H1 (cell line): Measurements from ENCODE around the gene ZNF750. TPM values are rescaled to one million over a fixed set of nuclear protein-coding genes. Genes with fewer than 3 reads are reported as not detected.

ENCODE experiments used
- ASH2L ChIP-seq: fragments of 200-600, 300-600 bp; sonication (generic); IDR thresholded peaks from one replicate; pipeline ENCODE4 v1.7.1; 2017; ENCODE audit warnings: low read length
- BCL11A ChIP-seq, 2 experiments: IDR thresholded peaks; one replicate each; pipeline ENCODE4 v1.6.1; 2011; ENCODE audit warnings: low read depth in 2 of 2, low read length in 2 of 2, mild to moderate bottlenecking in 2 of 2
- CEBPB ChIP-seq: IDR thresholded peaks from 2 replicates; pipeline ENCODE4 v1.6.1; 2012; ENCODE audit warnings: low read depth, low read length
- EP300 ChIP-seq, 2 experiments: IDR thresholded peaks; 1 replicate in 1 of 2; 2 replicates in 1 of 2; pipeline ENCODE4 v1.6.1; 2011 to 2012; ENCODE audit warnings: low read depth in 2 of 2, low read length in 2 of 2, mild to moderate bottlenecking in 2 of 2, borderline replicate concordance in 1 of 2, inconsistent platforms in 1 of 2, moderate library complexity in 1 of 2
- POLR2A ChIP-seq, 2 experiments: IDR thresholded peaks; 1 replicate in 1 of 2; 2 replicates in 1 of 2; pipeline ENCODE4 v1.6.1; 2011; ENCODE audit warnings: low read depth in 2 of 2, low read length in 2 of 2, mild to moderate bottlenecking in 2 of 2; ENCODE audit errors: control extremely low read depth in 1 of 2
- POLR2AphosphoS5 ChIP-seq: IDR thresholded peaks from 2 replicates; pipeline ENCODE4 v1.6.1; 2011; ENCODE audit warnings: low read depth, low read length
- RAD21 ChIP-seq, 2 experiments: IDR thresholded peaks in 1 of 2; conservative IDR thresholded peaks in 1 of 2; 2 replicates each; pipeline ENCODE4 v1.6.1; 2011; ENCODE audit warnings: low read depth in 2 of 2, low read length in 2 of 2, improper control_type of control experiment in 1 of 2, inconsistent platforms in 1 of 2, mild to moderate bottlenecking in 1 of 2, moderate library complexity in 1 of 2
- SP2 ChIP-seq: IDR thresholded peaks from 2 replicates; pipeline ENCODE4 v1.6.1; 2012; ENCODE audit warnings: mild to moderate bottlenecking, low read length, inconsistent platforms
- SUZ12 ChIP-seq: fragments of 200-600 bp; sonication (generic); IDR thresholded peaks from 2 replicates; pipeline ENCODE4 v1.6.1; 2012; ENCODE audit warnings: mild to moderate bottlenecking, inconsistent platforms, low read length, moderate library complexity, mixed read lengths
- ZNF274 ChIP-seq: IDR thresholded peaks from 2 replicates; pipeline ENCODE4 v1.7.0; 2012; ENCODE audit warnings: low read length, borderline replicate concordance; ENCODE audit errors: extremely low read depth
- polyA plus RNA-seq, 7 experiments: library from polyadenylated mRNA; depleted of rRNA in 3 of 7; stranded (reverse) in 5 of 7; unstranded in 2 of 7; fragments of >200 nt in 5 of 7; fragments of 200-250 nt in 2 of 7; gene quantifications; 1 replicate in 5 of 7; 2 replicates in 1 of 7; 4 replicates in 1 of 7; pipeline versions ENCODE4 v1.2.1 to v1.2.3, GENCODE V29; 2011 to 2013; ENCODE audit warnings: missing spikeins in 2 of 7, mixed read lengths in 2 of 7
- total RNA-seq: library from RNA; stranded (reverse); fragmentation: NEBNext Ultra II Directional; extraction: Animal tissue kit (Norgen Biotek cat#: 25700); gene quantifications from 2 replicates; pipeline ENCODE4 v1.2.1, GENCODE V29; 2021
- TF ChIP-seq, protein P1 (sequence below): IDR thresholded peaks from 2 replicates; pipeline ENCODE4 v1.6.1; 2012; ENCODE audit warnings: inconsistent platforms

Gene ZNF750
- total and polyA plus RNA-seq, 2 of the 8 experiments (the other 6 are each of a cell fraction or from before 2014, with no cell fraction given), result not detected

DNA sequence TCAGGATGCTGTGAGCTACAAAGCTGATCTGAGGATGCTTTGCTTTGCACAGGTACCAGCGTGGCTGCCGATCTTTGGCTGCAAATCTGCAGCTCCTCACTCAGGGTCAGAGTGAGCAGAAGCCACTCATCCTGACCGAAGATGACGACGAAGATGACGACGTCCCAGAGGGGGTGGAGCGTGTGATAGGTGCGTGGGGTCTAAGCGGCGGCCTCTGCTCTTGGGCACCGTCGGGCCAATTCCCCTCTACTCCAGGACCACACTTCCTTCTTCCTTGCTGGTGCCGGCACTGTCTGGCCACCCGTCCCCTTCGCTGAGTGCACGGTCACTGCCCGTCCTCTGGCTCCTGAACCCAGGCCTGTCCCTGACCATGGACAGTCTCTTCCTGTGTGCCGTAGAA is 34.0 kb downstream of the ZNF750 start (continued):
- no peak for TF ChIP-seq CEBPB
- no peak for TF ChIP-seq SP2
- no peak for TF ChIP-seq ASH2L
- TF ChIP-seq ZNF274, result no peak
- TF ChIP-seq POLR2A (IDR thresholded peaks at IDR 0.05; ENCODE audit: control extremely low read depth in 1 of 2, low read depth in 2 of 2, low read length in 2 of 2), result no peak
- no peak for TF ChIP-seq SUZ12
- no peak for TF ChIP-seq EP300 (IDR thresholded peaks at IDR 0.05; ENCODE audit: borderline replicate concordance in 1 of 2, low read depth in 2 of 2, low read length in 2 of 2)
- TF ChIP-seq RAD21 (IDR thresholded peaks at IDR 0.05 in 1 of 2, conservative IDR thresholded peaks at IDR 0.05 in 1 of 2; ENCODE audit: low read depth in 2 of 2, low read length in 2 of 2), result no peak
- no peak for TF ChIP-seq POLR2AphosphoS5
- TF ChIP-seq BCL11A (IDR thresholded peaks at IDR 0.05; ENCODE audit: low read depth in 2 of 2, low read length in 2 of 2), result no peak
- TF ChIP-seq, protein P1, sequence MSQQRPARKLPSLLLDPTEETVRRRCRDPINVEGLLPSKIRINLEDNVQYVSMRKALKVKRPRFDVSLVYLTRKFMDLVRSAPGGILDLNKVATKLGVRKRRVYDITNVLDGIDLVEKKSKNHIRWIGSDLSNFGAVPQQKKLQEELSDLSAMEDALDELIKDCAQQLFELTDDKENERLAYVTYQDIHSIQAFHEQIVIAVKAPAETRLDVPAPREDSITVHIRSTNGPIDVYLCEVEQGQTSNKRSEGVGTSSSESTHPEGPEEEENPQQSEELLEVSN, result no peak
